HG02759 (cell line): ENCODE data around the gene ANKS1B.

ENCODE experiments used
- ATAC-seq: cut with Tn5 transposase; IDR thresholded peaks from one replicate; pipeline ENCODE4 v1.9.1; 2021; ENCODE audit warnings: mild to moderate bottlenecking, moderate library complexity; ENCODE audit not compliant: unreplicated experiment

ANKS1B gene

GRCh38 chr12:98909746-98910145 is 1075.0 kb downstream of the ANKS1B start:
- no peak for ATAC-seq

- ATAC-seq, result no peak
These were observed 1075.9 kb downstream of the ANKS1B start for GRCh38 chr12:98908866-98909265.

- no peak for ATAC-seq
These were observed 1080.9 kb downstream of the ANKS1B start for GRCh38 chr12:98903875-98904274.

GRCh38 chr12:98901189-98901588 is 1083.5 kb downstream of the ANKS1B start:
- no peak for ATAC-seq

- ATAC-seq, result no peak
These were observed 1087.8 kb downstream of the ANKS1B start for GRCh38 chr12:98896938-98897337.

- no peak for ATAC-seq
These were observed 1089.6 kb downstream of the ANKS1B start for GRCh38 chr12:98895086-98895651.

- no peak for ATAC-seq
These were observed 1090.2 kb downstream of the ANKS1B start for GRCh38 chr12:98894412-98895085.

GRCh38 chr12:98893675-98894411 is 1090.9 kb downstream of the ANKS1B start:
- ATAC-seq, result no peak

- ATAC-seq, result no peak
These were observed 1091.5 kb downstream of the ANKS1B start for GRCh38 chr12:98893126-98893674.

- ATAC-seq, result no peak
These were observed 1099.0 kb downstream of the ANKS1B start for GRCh38 chr12:98885778-98886177.

- no peak for ATAC-seq
These were observed 1101.5 kb downstream of the ANKS1B start for GRCh38 chr12:98883231-98883630.

GRCh38 chr12:98882526-98882925 is 1102.2 kb downstream of the ANKS1B start:
- ATAC-seq, result no peak

GRCh38 chr12:98873776-98874175 is 1111.0 kb downstream of the ANKS1B start:
- no peak for ATAC-seq

- ATAC-seq, result no peak
These were observed 1114.2 kb downstream of the ANKS1B start for GRCh38 chr12:98870504-98870903.

- ATAC-seq, result no peak
These were observed 1114.7 kb downstream of the ANKS1B start for GRCh38 chr12:98869886-98870503.

GRCh38 chr12:98868538-98868937 is 1116.2 kb downstream of the ANKS1B start:
- no peak for ATAC-seq

GRCh38 chr12:98868076-98868475 is 1116.7 kb downstream of the ANKS1B start:
- no peak for ATAC-seq

GRCh38 chr12:98864363-98864762 is 1120.4 kb downstream of the ANKS1B start:
- no peak for ATAC-seq

GRCh38 chr12:98863167-98863566 is 1121.6 kb downstream of the ANKS1B start:
- no peak for ATAC-seq

- no peak for ATAC-seq
These were observed 1123.5 kb downstream of the ANKS1B start for GRCh38 chr12:98861251-98861650.

- no peak for ATAC-seq
These were observed 1127.7 kb downstream of the ANKS1B start for GRCh38 chr12:98856897-98857540.
